ENCODE measurements around the gene CLDN18. TPM values are rescaled to one million over a fixed set of nuclear protein-coding genes. Genes with fewer than 3 reads are reported as not detected.
A peak's percentile ranks its signal among the peaks of the same experiment; 100 is the strongest.

The CLDN18 gene
- total and polyA plus RNA-seq, 10 of the 15 experiments (the other 5 are each of a cell fraction or from before 2014, with no cell fraction given): 0.05 to 0.28 (median 0.18) TPM; not detected in 1

- TF ChIP-seq HDGF (IDR thresholded peaks at IDR 0.05) (no peak), E2F4 (IDR thresholded peaks at IDR 0.05; ENCODE audit: low read depth, low read length) (no peak), FOS (IDR thresholded peaks at IDR 0.05; ENCODE audit: borderline replicate concordance, extremely low read depth, insufficient read length) (no peak), CREM (IDR thresholded peaks at IDR 0.05; ENCODE audit: low read depth) (peak; percentile 64; the same call in 1 of the 2 replicates), MTA3 (IDR thresholded peaks at IDR 0.05; ENCODE audit: borderline replicate concordance, low read length) (no peak), MXI1 (IDR thresholded peaks at IDR 0.05; ENCODE audit: low read depth, low read length) (no peak), SUZ12 (IDR thresholded peaks at IDR 0.05; ENCODE audit: unreplicated experiment) (no peak), NR2F1 (conservative IDR thresholded peaks at IDR 0.05) (peak; percentile 66), ZNF592 (IDR thresholded peaks at IDR 0.05) (no peak), IKZF1 (conservative IDR thresholded peaks at IDR 0.05) (peak; percentile 99), SPI1 (IDR thresholded peaks at IDR 0.05; ENCODE audit: borderline replicate concordance, insufficient read depth, low read depth, low read length) (no peak), NR2C2 (IDR thresholded peaks at IDR 0.05; ENCODE audit: borderline replicate concordance, control insufficient read depth, insufficient read length, low read depth) (no peak), KLF5 (IDR thresholded peaks at IDR 0.05; ENCODE audit: partially characterized antibody) (no peak), POU2F2 (IDR thresholded peaks at IDR 0.05; ENCODE audit: borderline replicate concordance, low read depth, low read length) (peak; percentile 64; the same call in 1 of the 3 replicates), IRF3 (IDR thresholded peaks at IDR 0.05) (no peak), YBX1 (IDR thresholded peaks at IDR 0.05) (no peak), PAX5 (IDR thresholded peaks at IDR 0.05; ENCODE audit: borderline replicate concordance, low read depth, low read length) (peak; percentile 81; the same call in 1 of the 2 replicates), NBN (IDR thresholded peaks at IDR 0.05) (peak; percentile 35; the same call in 1 of the 2 replicates), FOXK2 (IDR thresholded peaks at IDR 0.05) (no peak), PBX3 (IDR thresholded peaks at IDR 0.05; ENCODE audit: insufficient replicate concordance, low read depth, low read length) (no peak), CBX3 (IDR thresholded peaks at IDR 0.05; ENCODE audit: borderline replicate concordance, low read depth) (no peak), FOXM1 (IDR thresholded peaks at IDR 0.05; ENCODE audit: low read depth, low read length) (peak; percentile 74; the same call in 1 of the 2 replicates), YY1 (IDR thresholded peaks at IDR 0.05; ENCODE audit: low read depth, low read length) (no peak), CEBPB (IDR thresholded peaks at IDR 0.05; ENCODE audit: borderline replicate concordance in 1 of 2, low read depth in 2 of 2, low read length in 2 of 2) (0 out of 4 replicates have a peak, but pooled peaks of 1 of the 2 experiments have one; percentile 15), GABPA (IDR thresholded peaks at IDR 0.05; ENCODE audit: low read depth) (no peak; the same call in 1 of the 2 replicates)
Measured at GRCh38 chr3:137988152-137988551, 21.8 kb upstream of the CLDN18 start (continued).

Data from GM12878 (cell line).